Breast epithelium (tissue), 4 donors: Measurements from ENCODE around the gene IKBKE. TPM values are rescaled to one million over a fixed set of nuclear protein-coding genes. Genes with fewer than 3 reads are reported as not detected.

Source experiments
- DNase-seq, 2 donors: peaks; one replicate each; pipeline ENCODE4 v3.0.0-alpha.2; 2019; ENCODE audit warnings: low spot score in 2 of 2
- H3K27ac ChIP-seq, 2 donors: fragments of 200-600 bp; sonication (generic) in 1 of 2; one replicate each; pipeline ENCODE4 v1.5.1; 2016 to 2019; ENCODE audit warnings: mild to moderate bottlenecking in 1 of 2
- H3K27me3 ChIP-seq, 2 donors: fragments of 200-600 bp; sonication (generic) in 1 of 2; one replicate each; pipeline versions ENCODE4 v1.5.1 to v1.6.0; 2017 to 2019; ENCODE audit warnings: control low read depth in 1 of 2, mild to moderate bottlenecking in 1 of 2
- H3K36me3 ChIP-seq: fragments of 200-600 bp; one replicate; pipeline ENCODE4 v1.5.1; 2019
- H3K4me1 ChIP-seq, 2 donors: fragments of 200-600 bp; sonication (generic); one replicate each; pipeline ENCODE4 v1.5.1; 2016 to 2019; ENCODE audit warnings: control low read depth in 1 of 2
- H3K4me3 ChIP-seq, 3 donors: fragments of 200-600 bp; sonication (generic); 1 replicate in 2 of 3; 2 replicates in 1 of 3; pipeline ENCODE4 v1.5.1; 2016 to 2019; ENCODE audit warnings: mild to moderate bottlenecking in 3 of 3, moderate library complexity in 2 of 3
- H3K9me3 ChIP-seq, 2 donors: fragments of 200-600 bp; sonication (generic) in 1 of 2; one replicate each; pipeline ENCODE4 v1.5.1; 2016 to 2019; ENCODE audit warnings: control low read depth in 1 of 2
- CTCF ChIP-seq, 3 donors: fragments of 450-650 bp; IDR thresholded peaks; one replicate each; pipeline ENCODE4 v1.5.1; 2016 to 2017; ENCODE audit warnings: antibody characterized with exemption in 3 of 3, mild to moderate bottlenecking in 3 of 3, moderate library complexity in 3 of 3
- POLR2A ChIP-seq: fragments of 450-650 bp; IDR thresholded peaks from one replicate; pipeline ENCODE4 v1.6.1; 2016; ENCODE audit warnings: antibody characterized with exemption, mild to moderate bottlenecking, moderate library complexity
- POLR2AphosphoS5 ChIP-seq, 3 donors: sonication (generic); formaldehyde crosslinking; IDR thresholded peaks; one replicate each; pipeline ENCODE4 v1.6.1; 2017; ENCODE audit warnings: antibody characterized with exemption in 3 of 3
- intact Hi-C: fragments of 100-400 bp; cut with DNase I; formaldehyde crosslinking; loops from one replicate; pipeline ENCODE4 v1.15.1; 2023; ENCODE audit warnings: low total_unique reads
- total RNA-seq, 3 donors: library from RNA; depleted of rRNA; stranded (reverse); fragments of >200 nt; gene quantifications; one replicate each; pipeline ENCODE4 v1.1.0, GENCODE V29; 2016

IKBKE gene
- 1 to 10 TPM; 4.4 to 4.9 (median 4.8) TPM for total RNA-seq

DNA sequence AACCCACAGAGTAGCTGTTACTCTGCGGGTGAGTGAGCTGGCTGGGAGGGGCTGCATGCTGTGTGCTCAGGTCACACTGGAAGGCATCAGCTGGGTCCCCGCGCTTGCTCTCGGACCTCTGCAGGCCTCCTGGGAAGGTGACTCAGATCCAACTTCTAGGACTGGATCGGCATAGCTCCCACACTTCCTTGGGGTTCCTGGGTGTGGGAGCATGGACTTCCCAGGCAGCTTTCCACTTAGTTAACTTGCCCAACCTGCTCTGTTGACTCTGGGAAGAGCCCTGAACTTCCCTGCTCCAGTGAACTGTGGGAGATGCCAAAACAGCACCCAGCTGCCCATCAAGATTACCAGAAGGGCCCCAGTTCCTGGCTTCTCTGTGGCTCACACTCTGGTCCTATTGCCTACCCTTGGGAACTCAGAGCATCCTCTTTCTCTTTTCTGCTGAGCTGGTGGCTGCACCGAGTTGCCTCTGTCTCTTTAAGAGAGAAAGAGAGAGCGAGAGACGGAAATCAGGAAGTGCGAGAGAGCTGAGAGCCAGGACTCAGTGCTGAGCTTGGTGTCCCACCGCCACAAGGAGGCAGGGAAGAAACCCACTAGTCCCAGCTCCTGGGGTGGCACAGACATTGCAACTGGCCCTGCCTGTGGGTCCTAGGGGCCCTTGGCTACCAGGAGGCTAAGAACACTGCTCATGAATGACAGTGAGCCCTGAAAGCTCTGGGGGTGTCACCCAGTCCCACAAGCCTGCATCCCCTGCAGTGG lies at the start of gene IKBKE:
Gene IKBKE, plus strand, starts transcription at position 544 of the 759 bp plus-strand sequence. CDS start 2,752 bp downstream, outside the sequence.
- Histone ChIP-seq H3K9me3 (no peaks in the 10 kb centered on the region), H3K27ac (peak within 1 kb of the TSS; percentile 67 to 76), H3K4me3 (peak within 1 kb of the TSS; percentile 61 to 75 (median 67)), H3K27me3 (no peaks in the 10 kb centered on the region), H3K36me3 (no peaks in the 10 kb centered on the region), H3K4me1 (peaks cover 0 to 9% of the 10 kb centered on the region in 2 donors)
- peak in 1 of 2 donors; percentile 45 for DNase-seq
- intact Hi-C loops: no loop called here
- TF ChIP-seq CTCF (IDR thresholded peaks at IDR 0.05) (peak in 2 of 3 donors; percentile 34 to 42), POLR2A (no peak)

DNA sequence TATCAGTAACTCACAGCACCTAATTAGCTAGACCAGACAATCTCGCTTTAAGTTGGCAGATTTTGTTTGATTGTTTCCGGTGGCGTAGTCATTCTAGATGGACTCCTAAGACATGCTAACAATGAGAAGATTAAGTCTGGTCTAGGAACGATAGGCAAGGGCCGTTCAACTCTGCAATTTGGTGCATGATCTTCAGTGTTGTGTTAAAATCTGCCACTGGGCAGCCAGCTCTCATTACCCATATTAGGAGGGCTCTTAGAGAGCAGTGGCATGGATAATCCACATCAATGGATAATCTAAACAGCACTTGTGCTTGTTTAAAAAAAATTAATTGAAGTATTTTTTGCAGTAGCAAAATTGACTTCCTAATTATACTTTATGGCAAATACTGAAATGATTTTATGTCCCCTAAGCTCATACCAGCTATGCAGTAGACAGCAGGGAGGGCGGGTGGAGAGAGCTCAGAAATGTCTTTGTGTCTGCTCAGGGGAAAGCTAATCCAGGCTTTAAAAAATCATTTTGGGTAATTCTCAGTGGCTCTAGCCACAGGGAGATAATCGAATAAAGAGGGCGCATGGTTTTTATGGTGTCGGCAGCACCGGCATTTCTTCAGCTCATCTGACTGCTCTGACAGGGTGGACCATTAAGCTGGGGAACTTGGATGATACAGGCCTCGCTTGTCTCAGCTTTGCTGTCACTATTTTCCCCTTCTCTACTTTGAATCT lies 48.5 kb upstream of the IKBKE start:
- H3K27me3 ChIP-seq: no peaks in the 10 kb centered on the region

GRCh38 chr1:206422525-206422924 lies 47.8 kb upstream of the IKBKE start:
- intact Hi-C loops: no loop called here
- Histone ChIP-seq H3K4me3 (no peak overlapping the region), H3K27ac (no peak overlapping the region), H3K36me3 (no peaks in the 10 kb centered on the region), H3K4me1 (no peaks in the 10 kb centered on the region), H3K9me3 (no peaks in the 10 kb centered on the region), H3K27me3 (no peaks in the 10 kb centered on the region)
- no peak for DNase-seq
- TF ChIP-seq CTCF (IDR thresholded peaks at IDR 0.05): no peak
- no peak for TF ChIP-seq POLR2AphosphoS5 (IDR thresholded peaks at IDR 0.05)
- no peak for TF ChIP-seq POLR2A

More for the DNA sequence above, 48.5 kb upstream of the IKBKE start:
- DNase-seq: no peak
- no peak overlapping the region for H3K4me3 ChIP-seq
- TF ChIP-seq POLR2A (no peak), POLR2AphosphoS5 (IDR thresholded peaks at IDR 0.05) (no peak)
- no peaks in the 10 kb centered on the region for H3K9me3 ChIP-seq
- no peak overlapping the region for H3K27ac ChIP-seq
- no peaks in the 10 kb centered on the region for H3K4me1 ChIP-seq
- no peaks in the 10 kb centered on the region for H3K36me3 ChIP-seq
- intact Hi-C loops: no loop called here

DNA sequence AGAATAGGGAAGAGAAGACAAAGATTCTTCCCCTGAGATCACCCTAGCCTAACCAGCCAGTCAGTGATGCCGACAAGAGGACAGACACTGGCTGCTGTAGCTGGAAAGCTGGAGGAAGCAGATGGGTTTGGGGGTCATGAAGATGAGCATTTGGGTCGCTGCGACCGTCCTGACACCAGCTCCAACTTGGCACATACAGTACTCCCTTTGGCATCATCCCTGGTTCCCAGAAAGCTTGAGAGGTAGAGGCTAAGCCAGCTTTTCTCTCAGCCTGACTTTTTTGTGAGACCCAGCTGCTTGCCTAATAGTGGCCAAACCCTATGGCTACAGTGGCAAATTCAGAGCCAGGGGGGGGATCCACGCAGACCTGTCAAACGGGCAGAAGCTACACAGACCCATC lies 43.0 kb upstream of the IKBKE start:
- Histone ChIP-seq H3K4me3 (no peak overlapping the region), H3K27ac (no peak overlapping the region), H3K9me3 (no peaks in the 10 kb centered on the region), H3K4me1 (no peaks in the 10 kb centered on the region), H3K36me3 (no peaks in the 10 kb centered on the region), H3K27me3 (no peaks in the 10 kb centered on the region)
- TF ChIP-seq CTCF (IDR thresholded peaks at IDR 0.05) (no peak), POLR2A (no peak), POLR2AphosphoS5 (IDR thresholded peaks at IDR 0.05) (no peak)
- DNase-seq: no peak
- intact Hi-C loops: no loop called here

GRCh38 chr1:206429421-206429820 lies 40.9 kb upstream of the IKBKE start:
- H3K27ac ChIP-seq: no peak overlapping the region
- intact Hi-C loops: no loop called here
- H3K4me3 ChIP-seq: no peak overlapping the region
- no peaks in the 10 kb centered on the region for H3K9me3 ChIP-seq
- TF ChIP-seq POLR2AphosphoS5 (IDR thresholded peaks at IDR 0.05) (no peak), POLR2A (no peak), CTCF (IDR thresholded peaks at IDR 0.05) (no peak)
- H3K27me3 ChIP-seq: no peaks in the 10 kb centered on the region
- H3K4me1 ChIP-seq: no peaks in the 10 kb centered on the region
- H3K36me3 ChIP-seq: no peaks in the 10 kb centered on the region
- no peak for DNase-seq
